GM13977 (cell line): ENCODE results near the gene TMEM150C.

ENCODE experiments used
- DNase-seq: peaks from one replicate; pipeline ENCODE4 v3.0.0; 2012; ENCODE audit warnings: low spot score
- CTCF ChIP-seq: IDR thresholded peaks from 2 replicates; pipeline ENCODE4 v1.5.1; 2012; ENCODE audit warnings: mild to moderate bottlenecking, control low read depth; ENCODE audit not compliant: insufficient read depth; ENCODE audit errors: extremely low read depth, missing control alignments
- in situ Hi-C: fragments of 300-500 bp; cut with MboI; formaldehyde crosslinking; loops from one replicate; pipeline ENCODE4 v1.12.0; 2022; ENCODE audit warnings: low sequenced_read_pairs, low pct_unique_long_range_greater_than_20kb, mixed read lengths, inconsistent platforms; ENCODE audit not compliant: unreplicated experiment

TMEM150C gene

GRCh38 chr4:82452026-82452425 lies 109.8 kb downstream of the TMEM150C start:
- no peak for DNase-seq
- no peak for TF ChIP-seq CTCF
- in situ Hi-C loops = loop anchor here (25.0 kb wide), 2 partner anchors 610 to 835 kb away; partner anchors contain the start of gene COQ2

DNA sequence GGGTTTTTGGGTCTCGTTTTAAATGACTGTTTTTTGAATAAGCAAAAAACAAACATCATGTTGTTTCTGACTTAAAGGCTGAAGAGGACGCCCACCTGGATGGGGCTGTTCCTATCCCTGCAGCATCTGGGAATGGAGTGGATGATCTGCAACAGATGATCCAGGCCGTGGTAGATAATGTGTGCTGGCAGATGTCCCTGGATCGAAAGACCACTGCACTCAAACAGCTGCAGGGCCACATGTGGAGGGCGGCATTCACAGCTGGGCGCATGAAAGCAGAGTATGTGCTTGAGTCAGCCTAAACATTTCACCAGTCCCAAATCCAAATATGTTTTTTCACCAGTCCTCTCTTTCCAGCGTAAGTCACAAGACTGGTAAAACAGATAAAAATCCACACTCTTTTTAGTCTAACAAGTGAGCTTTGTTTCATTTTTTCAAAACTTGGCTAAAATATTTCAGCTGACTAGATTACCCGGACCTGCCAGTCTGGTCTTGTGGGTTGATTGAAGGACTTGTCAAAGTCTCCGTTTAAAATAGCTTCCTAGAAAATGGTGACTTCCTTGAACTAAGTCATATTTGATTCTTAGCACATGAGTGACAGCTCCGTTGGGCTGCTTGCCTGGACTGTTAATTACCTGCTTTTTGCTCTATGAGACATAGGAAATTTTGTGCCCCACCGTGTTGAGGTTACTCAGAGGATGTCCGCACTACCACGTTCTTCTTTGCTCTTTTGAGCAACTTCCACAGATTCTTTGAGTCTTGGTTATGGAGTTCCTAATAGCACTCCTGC lies 110.6 kb downstream of the TMEM150C start:
- DNase-seq = no peak
- in situ Hi-C loops = loop anchor here (25.0 kb wide), 2 partner anchors 611 to 836 kb away; partner anchors contain the start of gene COQ2

DNA sequence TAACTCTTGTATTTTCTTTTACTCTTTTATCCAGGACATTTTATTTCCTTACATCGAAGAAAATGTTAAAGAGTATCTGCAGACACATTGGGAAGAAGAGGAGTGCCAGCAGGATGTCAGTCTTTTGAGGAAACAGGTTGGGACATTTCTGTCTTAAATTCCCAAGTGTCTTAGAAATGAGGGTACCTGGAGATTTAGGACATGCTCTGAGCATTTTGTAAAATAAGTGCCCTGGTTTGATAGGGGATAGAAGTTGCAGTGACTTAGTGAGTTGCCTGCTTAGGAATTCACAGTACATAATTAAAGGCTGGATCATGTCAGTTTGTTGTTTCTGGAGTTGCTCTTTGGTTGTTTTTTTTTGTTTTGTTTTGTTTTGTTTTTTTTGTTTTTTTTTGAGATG lies 113.9 kb downstream of the TMEM150C start:
- TF ChIP-seq CTCF = no peak
- no peak for DNase-seq
- in situ Hi-C loops = no loop called here

More for the DNA sequence above, 110.6 kb downstream of the TMEM150C start:
- TF ChIP-seq CTCF = no peak

DNA sequence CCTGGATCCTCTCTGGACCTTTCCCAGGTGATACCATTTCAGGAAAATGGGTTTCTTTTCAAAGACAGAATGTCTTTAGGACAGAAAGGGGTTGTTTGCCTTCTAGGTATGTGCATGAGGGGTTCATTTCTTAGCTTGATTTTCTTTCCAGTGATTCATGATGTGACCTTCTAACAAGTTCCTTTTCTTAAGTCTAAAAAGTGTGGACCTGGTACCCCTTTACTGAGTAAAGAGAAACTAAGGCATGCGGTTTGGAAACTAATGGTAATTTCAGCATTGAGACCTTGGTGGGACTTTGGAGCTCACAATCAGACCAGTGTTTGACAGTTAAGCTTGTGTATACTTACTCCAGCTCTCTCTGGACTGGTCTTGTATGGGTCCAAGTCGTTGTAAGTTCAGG lies 122.7 kb downstream of the TMEM150C start:
- DNase-seq = no peak
- in situ Hi-C loops = no loop called here
- no peak for TF ChIP-seq CTCF

DNA sequence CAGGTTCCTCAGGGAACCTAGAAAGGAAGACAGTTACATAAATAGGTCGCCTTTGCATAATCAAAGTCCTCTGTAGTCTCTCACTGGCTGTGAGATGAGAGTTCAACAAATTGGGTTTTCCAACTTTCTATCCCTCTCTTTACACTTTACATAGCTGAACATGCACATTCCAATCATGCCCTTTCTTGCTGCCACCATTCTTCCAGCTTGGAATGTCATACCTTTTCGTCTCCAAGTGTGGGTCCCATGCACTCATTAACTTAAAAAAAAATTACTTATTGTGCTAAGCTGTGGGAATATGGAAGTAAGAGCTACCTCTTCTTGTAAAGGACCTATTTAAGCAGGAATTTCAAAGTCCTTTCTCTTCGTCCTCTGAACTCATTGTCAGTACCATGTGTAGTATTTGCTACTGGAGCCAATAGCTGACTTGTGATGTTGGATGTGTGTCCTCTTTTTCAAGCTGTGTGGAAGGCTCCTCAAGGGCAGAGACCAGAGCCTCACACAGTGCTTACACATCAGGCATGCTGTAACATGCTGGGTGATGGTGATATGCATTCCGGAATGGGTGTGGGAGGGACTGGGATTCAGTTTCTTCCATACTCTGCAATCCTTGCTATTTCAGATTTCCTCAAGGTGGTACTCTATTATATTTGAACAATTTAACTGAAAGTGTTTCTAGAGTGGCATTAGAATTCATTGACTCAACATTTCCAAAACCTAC lies 124.3 kb downstream of the TMEM150C start:
- in situ Hi-C loops = no loop called here
- DNase-seq = no peak
- no peak for TF ChIP-seq CTCF

- no peak for DNase-seq
- in situ Hi-C loops = no loop called here
- no peak for TF ChIP-seq CTCF
These were observed 125.0 kb downstream of the TMEM150C start for GRCh38 chr4:82436780-82437179.
